ENCODE measurements around the gene PARD3B.

DNA sequence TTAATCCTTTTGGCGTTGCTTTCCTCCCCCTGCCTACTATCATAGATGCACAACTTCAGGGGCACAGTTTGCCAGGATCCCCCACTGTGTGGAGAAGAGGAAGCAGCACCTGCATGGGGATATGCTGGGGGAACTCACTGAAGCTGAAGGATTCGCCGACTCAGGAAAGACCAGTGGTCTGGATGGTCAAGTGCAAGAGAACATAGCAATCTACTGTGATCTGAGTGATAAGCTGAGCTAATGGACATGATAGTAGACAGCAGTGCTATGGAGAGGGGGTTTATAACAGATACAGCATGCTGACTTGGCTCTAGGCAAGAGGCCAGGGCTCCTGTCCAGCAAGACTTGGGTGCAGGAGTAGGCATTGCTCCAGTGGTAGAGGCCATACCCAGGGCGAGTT lies 1012.6 kb downstream of the PARD3B start:
- no peak for TF ChIP-seq POLR2A (IDR thresholded peaks at IDR 0.05)
- no peak for TF ChIP-seq POLR2AphosphoS5 (IDR thresholded peaks at IDR 0.05)

All from sigmoid colon (tissue), 4 donors.